A549 (cell line): ENCODE measurements around the gene ABHD2. TPM values are rescaled to one million over a fixed set of nuclear protein-coding genes. Genes with fewer than 3 reads are reported as not detected.

ENCODE experiments used
- ATAC-seq, 2 experiments: fragments of 200-7000 bp in 1 of 2; fragments of >200 bp in 1 of 2; cut with Nextera tagmentation in 1 of 2; cut with Tn5 transposase in 1 of 2; 3 replicates each; pipeline versions ENCODE4 v1.8.0 to v1.9.1; 2018 to 2020; ENCODE audit warnings: mild to moderate bottlenecking in 1 of 2, moderate library complexity in 1 of 2
- CTCF ChIA-PET: fragments of 300-600 bp; sonication (Branson Sonifier 250); formaldehyde crosslinking; extraction: SDS; loops from one replicate; lab custom pipeline; 2021; ENCODE audit warnings: antibody characterized with exemption, inconsistent platforms; lab: Yijun Ruan, JAX
- POLR2A ChIA-PET: fragments of 350-600 bp; formaldehyde crosslinking; extraction: SDS; loops from one replicate; lab custom pipeline; 2021; ENCODE audit warnings: antibody characterized with exemption, inconsistent platforms; lab: Yijun Ruan, JAX
- DNase-seq, 2 experiments: peaks; one replicate each; pipeline versions ENCODE4 v3.0.0 to v3.0.0-alpha.2; 2011 to 2016; ENCODE audit warnings: low read depth in 1 of 2, low spot score in 1 of 2
- FAIRE-seq: peaks from 2 replicates; lab custom pipeline; 2011; peaks lifted over from hg19 to GRCh38; lab: Jason Lieb, UNC
- H3K27ac ChIP-seq, 2 experiments: fragments of >200 bp; sonication (Bioruptor Twin); formaldehyde crosslinking; 3 replicates each; pipeline ENCODE4 v1.5.1; 2016 to 2017
- H3K4me1 ChIP-seq: fragments of >200 bp; sonication (Bioruptor Twin); formaldehyde crosslinking; 3 replicates; pipeline ENCODE4 v1.6.1; 2016
- H3K4me2 ChIP-seq: fragments of >200 bp; sonication (Bioruptor Twin); formaldehyde crosslinking; 3 replicates; pipeline ENCODE4 v1.6.1; 2016
- H3K4me3 ChIP-seq: fragments of >200 bp; sonication (Bioruptor Twin); formaldehyde crosslinking; 3 replicates; pipeline ENCODE4 v1.5.1; 2016
- H3K9me3 ChIP-seq: fragments of >200 bp; sonication (Bioruptor Twin); formaldehyde crosslinking; 3 replicates; pipeline ENCODE4 v1.6.1; 2016
- CEBPB ChIP-seq, 2 experiments: fragments of >200 bp in 1 of 2; sonication (Bioruptor Twin) in 1 of 2; formaldehyde crosslinking in 1 of 2; IDR thresholded peaks; 2 replicates each; pipeline ENCODE4 v1.6.1; 2012 to 2016
- CHD2 ChIP-seq: fragments of 150-350 bp; IDR thresholded peaks from 2 replicates; pipeline ENCODE4 v1.6.1; 2014; ENCODE audit warnings: low read length; ENCODE audit not compliant: partially characterized antibody
- CHD4 ChIP-seq: fragments of 200-600 bp; sonication (generic); IDR thresholded peaks from 2 replicates; pipeline ENCODE4 v1.6.1; 2016; ENCODE audit warnings: antibody characterized with exemption, mild to moderate bottlenecking, borderline replicate concordance
- EHF ChIP-seq: fragments of 250-450 bp; sonication (Bioruptor Pico); IDR thresholded peaks from 2 replicates; pipeline ENCODE4 v1.5.0; 2020; ENCODE audit warnings: mild to moderate bottlenecking
- HEYL ChIP-seq: fragments of 250-450 bp; sonication (Bioruptor Pico); IDR thresholded peaks from 2 replicates; pipeline ENCODE4 v1.8.0; 2021; ENCODE audit warnings: mild to moderate bottlenecking, moderate library complexity
- JUN ChIP-seq, 2 experiments: fragments of >200 bp; sonication (Bioruptor Twin); formaldehyde crosslinking; IDR thresholded peaks; 2 replicates in 1 of 2; 3 replicates in 1 of 2; pipeline ENCODE4 v1.6.1; 2016 to 2017
- KDM5A ChIP-seq: fragments of 200-600 bp; sonication (generic); IDR thresholded peaks from 2 replicates; pipeline ENCODE4 v1.6.1; 2016; ENCODE audit warnings: antibody characterized with exemption, mild to moderate bottlenecking
- MAFK ChIP-seq: fragments of 450-650 bp; IDR thresholded peaks from 2 replicates; pipeline ENCODE4 v1.6.1; 2014; ENCODE audit not compliant: partially characterized antibody
- RAD21 ChIP-seq, 2 experiments: fragments of >200 bp in 1 of 2; sonication (Bioruptor Twin) in 1 of 2; formaldehyde crosslinking in 1 of 2; IDR thresholded peaks in 1 of 2; conservative IDR thresholded peaks in 1 of 2; 2 replicates in 1 of 2; 3 replicates in 1 of 2; pipeline ENCODE4 v1.6.1; 2012 to 2018; ENCODE audit warnings: inconsistent platforms in 1 of 2
- RCOR1 ChIP-seq: fragments of 150-350 bp; IDR thresholded peaks from 2 replicates; pipeline ENCODE4 v1.6.1; 2014; ENCODE audit warnings: antibody characterized with exemption, low read length, low read depth
- RFX5 ChIP-seq: fragments of 450-650 bp; IDR thresholded peaks from 2 replicates; pipeline ENCODE4 v1.7.1; 2014; ENCODE audit warnings: antibody characterized with exemption, mild to moderate bottlenecking, moderate library complexity
- WGBS: methylation state at CpG from one replicate; pipeline ENCODE4 v1.1.6; 2017; ENCODE audit errors: missing lambda C conversion rate; 5-methylcytosine and 5-hydroxymethylcytosine counted together
- polyA plus RNA-seq, 4 experiments: library from polyadenylated mRNA; depleted of rRNA in 3 of 4; stranded (reverse); fragments of >200 nt; fragmentation: RNase III in 1 of 4; extraction: RNeasy Plus Mini Kit Qiagen cat#74134 plus additional on column Dnase treatment in 1 of 4; gene quantifications; 2 replicates in 3 of 4; 3 replicates in 1 of 4; pipeline ENCODE4 v1.2.3, GENCODE V29; 2011 to 2017
- TF ChIP-seq, protein P1 (sequence below): fragments of >200 bp; sonication (Bioruptor Twin); formaldehyde crosslinking; IDR thresholded peaks from 3 replicates; pipeline ENCODE4 v1.5.1; 2016
- TF ChIP-seq, protein P2 (sequence below): fragments of 150-350 bp; IDR thresholded peaks from 2 replicates; pipeline ENCODE4 v1.6.1; 2014; ENCODE audit warnings: low read depth, mild to moderate bottlenecking, low read length

The ABHD2 gene
- polyA plus RNA-seq, 2 of the 4 experiments (the other 2 are of a cell fraction) = 36.2 to 63.3 TPM

DNA sequence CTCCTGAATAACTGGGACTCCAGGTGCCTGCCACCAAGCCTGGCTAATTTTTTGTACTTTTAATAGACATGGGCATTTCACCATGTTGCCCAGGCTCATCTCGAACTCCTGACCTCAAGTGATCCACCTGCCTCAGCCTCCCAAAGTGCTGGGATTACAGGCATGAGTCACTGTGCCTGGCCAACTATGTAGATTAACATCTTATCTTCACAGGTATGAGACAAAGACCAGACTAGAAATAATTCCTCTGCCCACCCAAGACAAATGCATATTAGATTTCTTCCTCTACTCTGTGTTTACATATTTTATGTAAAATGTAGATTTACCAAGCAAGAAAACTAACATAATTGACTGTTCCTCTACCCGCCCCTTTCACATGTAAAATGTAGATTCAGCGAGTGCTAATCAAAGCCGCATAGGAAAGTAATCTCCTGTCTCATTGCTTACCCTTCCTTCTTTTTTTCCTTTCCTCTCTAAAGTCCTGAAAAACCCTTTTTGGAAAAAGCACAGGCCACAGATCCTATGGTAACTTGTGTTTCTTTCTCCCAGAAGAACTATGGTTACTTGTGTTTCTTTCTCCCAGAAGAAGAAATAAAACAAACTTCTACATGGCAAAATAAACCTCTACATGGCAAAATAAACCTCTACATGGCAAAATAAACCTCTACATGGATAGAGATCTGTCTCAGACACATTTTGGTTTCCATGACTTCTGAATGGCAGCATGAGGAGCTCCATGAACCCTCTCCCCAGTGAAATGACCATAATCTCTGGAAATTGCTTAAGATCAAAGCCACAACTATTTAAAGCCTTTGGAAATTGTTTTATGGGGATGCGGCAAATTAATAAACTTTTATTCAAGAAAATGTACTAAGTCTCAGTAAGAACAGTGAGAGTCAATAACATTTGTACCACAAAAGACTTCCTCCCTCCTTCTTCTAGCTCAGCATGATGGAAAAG is 9.1 kb upstream of the ABHD2 start:
- WGBS = 79% methylated on average over 5 of the region's 5 CpGs
- no peaks in the 10 kb centered on the region for H3K9me3 ChIP-seq
- H3K4me3 ChIP-seq = no peak overlapping the region
- ATAC-seq (no peak), FAIRE-seq (no peak), DNase-seq (no peak)
- no peak overlapping the region for H3K27ac ChIP-seq
- CTCF ChIA-PET = interaction anchor here (0.6 to 2.1 kb wide), 18 partner anchors 7 to 221 kb away, joined by 3 to 13 read pairs (median 4); no protein-coding TSS in a partner anchor
- no peaks in the 10 kb centered on the region for H3K4me1 ChIP-seq
- POLR2A ChIA-PET = interaction anchor here (1.5 kb wide), 1 partner anchor 9 kb away, joined by 7 read pairs; the partner anchor contains the start of gene ABHD2
- no peak overlapping the region for H3K4me2 ChIP-seq
- TF ChIP-seq, protein P1, sequence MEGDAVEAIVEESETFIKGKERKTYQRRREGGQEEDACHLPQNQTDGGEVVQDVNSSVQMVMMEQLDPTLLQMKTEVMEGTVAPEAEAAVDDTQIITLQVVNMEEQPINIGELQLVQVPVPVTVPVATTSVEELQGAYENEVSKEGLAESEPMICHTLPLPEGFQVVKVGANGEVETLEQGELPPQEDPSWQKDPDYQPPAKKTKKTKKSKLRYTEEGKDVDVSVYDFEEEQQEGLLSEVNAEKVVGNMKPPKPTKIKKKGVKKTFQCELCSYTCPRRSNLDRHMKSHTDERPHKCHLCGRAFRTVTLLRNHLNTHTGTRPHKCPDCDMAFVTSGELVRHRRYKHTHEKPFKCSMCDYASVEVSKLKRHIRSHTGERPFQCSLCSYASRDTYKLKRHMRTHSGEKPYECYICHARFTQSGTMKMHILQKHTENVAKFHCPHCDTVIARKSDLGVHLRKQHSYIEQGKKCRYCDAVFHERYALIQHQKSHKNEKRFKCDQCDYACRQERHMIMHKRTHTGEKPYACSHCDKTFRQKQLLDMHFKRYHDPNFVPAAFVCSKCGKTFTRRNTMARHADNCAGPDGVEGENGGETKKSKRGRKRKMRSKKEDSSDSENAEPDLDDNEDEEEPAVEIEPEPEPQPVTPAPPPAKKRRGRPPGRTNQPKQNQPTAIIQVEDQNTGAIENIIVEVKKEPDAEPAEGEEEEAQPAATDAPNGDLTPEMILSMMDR = no peak
- TF ChIP-seq RCOR1 (no peak), CHD2 (no peak), RFX5 (no peak)
- TF ChIP-seq, protein P2, sequence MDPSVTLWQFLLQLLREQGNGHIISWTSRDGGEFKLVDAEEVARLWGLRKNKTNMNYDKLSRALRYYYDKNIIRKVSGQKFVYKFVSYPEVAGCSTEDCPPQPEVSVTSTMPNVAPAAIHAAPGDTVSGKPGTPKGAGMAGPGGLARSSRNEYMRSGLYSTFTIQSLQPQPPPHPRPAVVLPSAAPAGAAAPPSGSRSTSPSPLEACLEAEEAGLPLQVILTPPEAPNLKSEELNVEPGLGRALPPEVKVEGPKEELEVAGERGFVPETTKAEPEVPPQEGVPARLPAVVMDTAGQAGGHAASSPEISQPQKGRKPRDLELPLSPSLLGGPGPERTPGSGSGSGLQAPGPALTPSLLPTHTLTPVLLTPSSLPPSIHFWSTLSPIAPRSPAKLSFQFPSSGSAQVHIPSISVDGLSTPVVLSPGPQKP = no peak

DNA sequence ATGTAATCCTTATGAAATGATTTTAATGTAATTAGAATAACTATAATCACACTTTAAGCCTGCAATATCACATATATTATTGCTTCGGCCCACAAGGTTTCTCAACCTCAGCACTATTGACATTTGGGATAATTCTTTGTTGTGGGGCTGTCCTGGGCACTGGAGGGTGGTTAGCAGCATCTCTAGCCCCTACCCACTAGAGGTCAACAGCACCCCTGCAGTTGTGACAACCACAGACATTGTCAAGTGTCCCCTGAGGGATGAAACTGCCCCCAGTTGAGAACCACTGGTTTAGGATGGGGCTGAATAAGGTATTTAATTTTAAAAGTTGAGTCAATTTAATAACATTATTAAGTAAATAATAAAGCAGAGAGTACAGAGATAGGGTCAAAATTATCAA is 6.4 kb upstream of the ABHD2 start:
- Histone ChIP-seq H3K4me1 (no peaks in the 10 kb centered on the region), H3K27ac (no peak overlapping the region; a peak in 1 of 6 replicates), H3K4me2 (no peak overlapping the region), H3K4me3 (no peak overlapping the region), H3K9me3 (no peaks in the 10 kb centered on the region)
- DNase-seq (no peak), ATAC-seq (no peak; a peak in 1 of 6 replicates), FAIRE-seq (no peak)
- ChIA-PET CTCF (no interaction called here), POLR2A (no interaction called here)
- TF ChIP-seq CEBPB (IDR thresholded peaks at IDR 0.05) (no peak), RAD21 (conservative IDR thresholded peaks at IDR 0.05 in 1 of 2, IDR thresholded peaks at IDR 0.05 in 1 of 2) (0 out of 5 replicates have a peak, but pooled peaks of 1 of the 2 experiments have one; percentile 21), RCOR1 (no peak), JUN (IDR thresholded peaks at IDR 0.05) (no peak)
- 85% methylated on average over 1 of the region's 1 CpG for WGBS

DNA sequence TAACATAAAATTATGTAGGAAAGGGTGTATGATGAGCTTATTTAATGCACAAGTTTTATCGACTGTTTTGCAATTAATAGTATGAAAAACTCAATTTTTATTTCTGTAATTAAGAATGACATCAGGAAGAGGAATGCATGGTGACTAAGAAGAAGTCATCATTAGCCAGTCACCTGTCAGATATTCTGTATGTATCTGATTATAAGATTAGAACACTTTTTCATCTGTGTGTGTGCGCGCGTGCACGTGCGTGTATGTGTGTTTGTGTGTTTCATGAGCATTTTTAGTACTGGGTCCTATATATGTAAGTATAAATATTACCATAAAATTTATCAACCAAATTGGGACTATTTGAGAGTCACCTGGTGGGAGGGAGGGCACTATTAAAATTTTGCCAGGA is 5.0 kb upstream of the ABHD2 start:
- TF ChIP-seq CHD4 (no peak), MAFK (no peak), KDM5A (no peak), EHF (CRISPR knock-in tag) (no peak), HEYL (CRISPR knock-in tag) (no peak)
- TF ChIP-seq, protein P1 = no peak
- Histone ChIP-seq H3K4me1 (peaks cover 6% of the 10 kb centered on the region), H3K27ac (no peak overlapping the region; a peak in 1 of 6 replicates), H3K9me3 (no peaks in the 10 kb centered on the region), H3K4me2 (no peak overlapping the region), H3K4me3 (no peak overlapping the region)
- CTCF ChIA-PET = interaction anchor here (0.9 to 12.9 kb wide), 10 partner anchors 8 to 204 kb away, joined by 3 to 157 read pairs (median 4); no protein-coding TSS in a partner anchor
- ATAC-seq (no peak), FAIRE-seq (no peak), DNase-seq (no peak)
- POLR2A ChIA-PET = no interaction called here
- WGBS = 95% methylated on average over 6 of the region's 6 CpGs
